ENCODE measurements around the gene BNC2.

- TF ChIP-seq CTCF (IDR thresholded peaks at IDR 0.05; ENCODE audit: insufficient read depth, low read length) (no peak), POLR2AphosphoS5 (IDR thresholded peaks at IDR 0.05; ENCODE audit: low read depth) (no peak), SPI1 (IDR thresholded peaks at IDR 0.05; ENCODE audit: borderline replicate concordance, low read depth) (no peak), REST (IDR thresholded peaks at IDR 0.05; ENCODE audit: insufficient replicate concordance, low read depth) (no peak)
Observed at GRCh38 chr9:16817002-16817401, 53.5 kb downstream of the BNC2 start.
